Liver (tissue), 3 donors: ENCODE measurements around the gene DLX4.

Experiments used
- CTCF ChIP-seq: fragments of 150-350 bp; IDR thresholded peaks from 2 replicates; pipeline ENCODE4 v1.5.1; 2017; ENCODE audit warnings: improper control_type of control experiment, low read depth, low read length; ENCODE audit not compliant: missing input control
- EGR1 ChIP-seq, 2 donors: IDR thresholded peaks; 2 replicates each; pipeline ENCODE4 v1.6.1; 2016 to 2018; ENCODE audit warnings: antibody characterized with exemption in 2 of 2, low read depth in 2 of 2
- JUND ChIP-seq, 2 donors: IDR thresholded peaks; 2 replicates each; pipeline ENCODE4 v1.6.1; 2016; ENCODE audit warnings: antibody characterized with exemption in 2 of 2
- MAX ChIP-seq: IDR thresholded peaks from 2 replicates; pipeline ENCODE4 v1.6.1; 2016; ENCODE audit warnings: antibody characterized with exemption
- REST ChIP-seq: IDR thresholded peaks from 2 replicates; pipeline ENCODE4 v1.6.1; 2016; ENCODE audit warnings: antibody characterized with exemption, mild to moderate bottlenecking
- RXRA ChIP-seq, 2 donors: IDR thresholded peaks; 2 replicates each; pipeline ENCODE4 v1.6.1; 2017 to 2018; ENCODE audit warnings: antibody characterized with exemption in 2 of 2, mild to moderate bottlenecking in 1 of 2
- TAF1 ChIP-seq: conservative IDR thresholded peaks from 2 replicates; pipeline ENCODE4 v1.6.1; 2016; ENCODE audit warnings: antibody characterized with exemption, mild to moderate bottlenecking
- YY1 ChIP-seq: IDR thresholded peaks from 2 replicates; pipeline ENCODE4 v1.6.1; 2016; ENCODE audit warnings: antibody characterized with exemption, mild to moderate bottlenecking
- donor health status: healthy.
- donor health status: healthy.

GRCh38 chr17:49989518-49989880, 20.5 kb downstream of the DLX4 start:
- TF ChIP-seq CTCF, result no peak
- no peak for TF ChIP-seq REST
- TF ChIP-seq YY1, result no peak
- no peak for TF ChIP-seq RXRA (IDR thresholded peaks at IDR 0.05)
- TF ChIP-seq EGR1 (IDR thresholded peaks at IDR 0.05; ENCODE audit: low read depth in 2 of 2), result no peak
- no peak for TF ChIP-seq JUND (IDR thresholded peaks at IDR 0.05)
- no peak for TF ChIP-seq TAF1
- TF ChIP-seq MAX, result no peak
